Stimulated activated CD8-positive, alpha-beta memory T cell treated with anti-CD3 and anti-CD28 coated beads, Interleukin-4, amount 100 ng/mL, for 48 hours (primary cell): Measurements from ENCODE around the gene BMP6.
A peak's percentile ranks its signal among the peaks of the same experiment; 100 is the strongest.

Experiments
- DNase-seq: peaks from one replicate; pipeline ENCODE4 v3.0.0-alpha.2; 2020

Gene BMP6

GRCh38 chr6:7720346-7720745 is 5.6 kb upstream of the BMP6 start:
- no peak for DNase-seq

- DNase-seq: no peak
Observed at GRCh38 chr6:7721649-7722048, 4.2 kb upstream of the BMP6 start.

GRCh38 chr6:7723041-7723447 is 2.9 kb upstream of the BMP6 start:
- peak; percentile 84 for DNase-seq

- DNase-seq: no peak
Observed at GRCh38 chr6:7723554-7723953, 2.3 kb upstream of the BMP6 start.

- no peak for DNase-seq
Observed at GRCh38 chr6:7725412-7725811, 487 bp upstream of the BMP6 start.

- no peak for DNase-seq
Observed at GRCh38 chr6:7726416-7727085, 652 bp downstream of the BMP6 start.

GRCh38 chr6:7727086-7727945 is 1.4 kb downstream of the BMP6 start:
- peak; percentile 25 for DNase-seq

GRCh38 chr6:7727946-7728854 is 2.3 kb downstream of the BMP6 start:
- DNase-seq: peak; percentile 37

GRCh38 chr6:7728855-7729590 is 3.1 kb downstream of the BMP6 start:
- DNase-seq: no peak

- no peak for DNase-seq
Observed at GRCh38 chr6:7730001-7730783, 4.3 kb downstream of the BMP6 start.

GRCh38 chr6:7730784-7731227 is 4.9 kb downstream of the BMP6 start:
- no peak for DNase-seq

- no peak for DNase-seq
Observed at GRCh38 chr6:7731294-7731693, 5.4 kb downstream of the BMP6 start.

GRCh38 chr6:7732228-7732627 is 6.3 kb downstream of the BMP6 start:
- DNase-seq: no peak

- no peak for DNase-seq
Observed at GRCh38 chr6:7734707-7735383, 8.9 kb downstream of the BMP6 start.

- DNase-seq: no peak
Observed at GRCh38 chr6:7737106-7737505, 11.2 kb downstream of the BMP6 start.

GRCh38 chr6:7737867-7738266 is 12.0 kb downstream of the BMP6 start:
- no peak for DNase-seq

GRCh38 chr6:7742223-7742785 is 16.4 kb downstream of the BMP6 start:
- DNase-seq: no peak

- no peak for DNase-seq
Observed at GRCh38 chr6:7745942-7746341, 20.0 kb downstream of the BMP6 start.

- no peak for DNase-seq
Observed at GRCh38 chr6:7747016-7747415, 21.1 kb downstream of the BMP6 start.

GRCh38 chr6:7747433-7747832 is 21.5 kb downstream of the BMP6 start:
- DNase-seq: no peak
